Chondrocyte (in vitro differentiated cells): ENCODE data around the gene PSD4. TPM values are rescaled to one million over a fixed set of nuclear protein-coding genes. Genes with fewer than 3 reads are reported as not detected.

ENCODE experiments used
- DNase-seq: peaks from one replicate; pipeline ENCODE4 v3.0.0; 2021; ENCODE audit warnings: mixed read lengths, low spot score
- H3K27ac Mint-ChIP-seq: one replicate; pipeline ENCODE4 v1.8.0; 2021; ENCODE audit warnings: mild to moderate bottlenecking, moderate library complexity, mixed read lengths; ENCODE audit not compliant: unreplicated experiment
- H3K27me3 Mint-ChIP-seq: 2 replicates; pipeline ENCODE4 v1.8.0; 2021; ENCODE audit warnings: low read depth, mixed read lengths
- H3K36me3 Mint-ChIP-seq: 2 replicates; pipeline ENCODE4 v1.8.0; 2021; ENCODE audit warnings: low read depth, mixed read lengths
- H3K4me1 Mint-ChIP-seq: 2 replicates; pipeline ENCODE4 v1.8.0; 2021; ENCODE audit warnings: low read depth, mild to moderate bottlenecking, mixed read lengths
- H3K4me3 Mint-ChIP-seq: one replicate; pipeline ENCODE4 v1.8.0; 2021; ENCODE audit warnings: mild to moderate bottlenecking, moderate library complexity, mixed read lengths; ENCODE audit not compliant: unreplicated experiment
- H3K9me3 Mint-ChIP-seq: 2 replicates; pipeline ENCODE4 v1.8.0; 2021; ENCODE audit warnings: low read depth, mixed read lengths
- total RNA-seq: library from RNA; stranded (reverse); gene quantifications from 3 replicates; pipeline ENCODE4 v1.2.1, GENCODE V29; 2021
- TF ChIP-seq, protein P1 (sequence below): fragments of 200-600 bp; sonication (generic); IDR thresholded peaks from 2 replicates; pipeline ENCODE4 v1.5.0; 2021; ENCODE audit warnings: antibody characterized with exemption, mild to moderate bottlenecking, moderate library complexity

Gene PSD4
- total RNA-seq, 1 donor from 2014 or later = 5.5 TPM

- H3K4me1 Mint-ChIP-seq = peaks cover 42% of the 10 kb centered on the region
- no peak for DNase-seq
- H3K36me3 Mint-ChIP-seq = no peaks in the 10 kb centered on the region
- H3K9me3 Mint-ChIP-seq = no peaks in the 10 kb centered on the region
- TF ChIP-seq, protein P1, sequence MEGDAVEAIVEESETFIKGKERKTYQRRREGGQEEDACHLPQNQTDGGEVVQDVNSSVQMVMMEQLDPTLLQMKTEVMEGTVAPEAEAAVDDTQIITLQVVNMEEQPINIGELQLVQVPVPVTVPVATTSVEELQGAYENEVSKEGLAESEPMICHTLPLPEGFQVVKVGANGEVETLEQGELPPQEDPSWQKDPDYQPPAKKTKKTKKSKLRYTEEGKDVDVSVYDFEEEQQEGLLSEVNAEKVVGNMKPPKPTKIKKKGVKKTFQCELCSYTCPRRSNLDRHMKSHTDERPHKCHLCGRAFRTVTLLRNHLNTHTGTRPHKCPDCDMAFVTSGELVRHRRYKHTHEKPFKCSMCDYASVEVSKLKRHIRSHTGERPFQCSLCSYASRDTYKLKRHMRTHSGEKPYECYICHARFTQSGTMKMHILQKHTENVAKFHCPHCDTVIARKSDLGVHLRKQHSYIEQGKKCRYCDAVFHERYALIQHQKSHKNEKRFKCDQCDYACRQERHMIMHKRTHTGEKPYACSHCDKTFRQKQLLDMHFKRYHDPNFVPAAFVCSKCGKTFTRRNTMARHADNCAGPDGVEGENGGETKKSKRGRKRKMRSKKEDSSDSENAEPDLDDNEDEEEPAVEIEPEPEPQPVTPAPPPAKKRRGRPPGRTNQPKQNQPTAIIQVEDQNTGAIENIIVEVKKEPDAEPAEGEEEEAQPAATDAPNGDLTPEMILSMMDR = no peak
- peak overlapping the region; percentile 19 for H3K27ac Mint-ChIP-seq
- no peak overlapping the region for H3K4me3 Mint-ChIP-seq
- H3K27me3 Mint-ChIP-seq = no peaks in the 10 kb centered on the region
These were observed 35.9 kb downstream of the PSD4 start for GRCh38 chr2:113209646-113210171.

DNA sequence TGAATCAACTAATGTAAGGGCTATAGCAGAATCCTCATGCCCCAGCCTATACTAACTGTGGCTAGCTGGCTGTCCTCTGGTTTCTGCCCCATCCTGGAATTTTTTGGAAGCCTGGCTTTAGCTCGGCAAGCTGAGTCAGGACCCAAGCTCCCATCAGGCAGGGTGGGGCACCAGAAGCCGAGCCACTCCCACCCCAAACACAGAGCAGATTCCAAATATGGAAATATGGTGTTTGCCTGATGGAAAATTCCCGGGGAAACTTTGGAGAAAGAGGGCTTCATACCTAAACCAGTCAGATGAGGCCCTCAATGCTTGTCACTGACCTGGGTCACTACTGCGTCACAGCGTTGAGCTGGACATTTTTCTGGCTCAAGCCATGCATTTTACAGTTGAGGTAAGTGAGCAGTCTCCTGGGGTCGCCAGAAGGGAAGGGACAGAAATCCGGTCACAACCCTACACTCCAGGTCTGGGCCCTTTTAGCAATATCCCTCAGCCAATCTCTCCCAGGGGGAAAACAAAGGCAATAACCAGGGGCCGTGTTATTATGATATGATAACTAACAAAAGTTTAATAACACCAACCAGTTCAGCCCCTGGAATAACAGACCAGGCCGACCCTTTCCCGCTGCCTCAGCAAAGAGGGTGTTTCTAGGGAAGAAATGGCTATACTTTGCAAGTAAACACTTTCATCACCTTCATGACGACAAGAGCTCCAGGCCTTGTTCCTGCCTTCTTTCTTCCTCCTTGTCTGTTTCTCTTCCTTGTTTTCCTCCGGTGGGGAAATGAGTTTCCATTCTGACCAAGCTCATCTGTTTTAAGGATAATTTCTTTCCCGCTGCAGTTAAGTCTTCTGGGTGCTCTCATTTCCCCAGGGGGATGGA lies 37.7 kb downstream of the PSD4 start:
- H3K4me3 Mint-ChIP-seq = no peak overlapping the region
- H3K4me1 Mint-ChIP-seq = peaks cover 44% of the 10 kb centered on the region
- TF ChIP-seq, protein P1 = no peak
- H3K9me3 Mint-ChIP-seq = no peaks in the 10 kb centered on the region
- peak overlapping the region; percentile 73 for H3K27ac Mint-ChIP-seq
- DNase-seq = no peak
- H3K27me3 Mint-ChIP-seq = no peaks in the 10 kb centered on the region
- no peaks in the 10 kb centered on the region for H3K36me3 Mint-ChIP-seq

DNA sequence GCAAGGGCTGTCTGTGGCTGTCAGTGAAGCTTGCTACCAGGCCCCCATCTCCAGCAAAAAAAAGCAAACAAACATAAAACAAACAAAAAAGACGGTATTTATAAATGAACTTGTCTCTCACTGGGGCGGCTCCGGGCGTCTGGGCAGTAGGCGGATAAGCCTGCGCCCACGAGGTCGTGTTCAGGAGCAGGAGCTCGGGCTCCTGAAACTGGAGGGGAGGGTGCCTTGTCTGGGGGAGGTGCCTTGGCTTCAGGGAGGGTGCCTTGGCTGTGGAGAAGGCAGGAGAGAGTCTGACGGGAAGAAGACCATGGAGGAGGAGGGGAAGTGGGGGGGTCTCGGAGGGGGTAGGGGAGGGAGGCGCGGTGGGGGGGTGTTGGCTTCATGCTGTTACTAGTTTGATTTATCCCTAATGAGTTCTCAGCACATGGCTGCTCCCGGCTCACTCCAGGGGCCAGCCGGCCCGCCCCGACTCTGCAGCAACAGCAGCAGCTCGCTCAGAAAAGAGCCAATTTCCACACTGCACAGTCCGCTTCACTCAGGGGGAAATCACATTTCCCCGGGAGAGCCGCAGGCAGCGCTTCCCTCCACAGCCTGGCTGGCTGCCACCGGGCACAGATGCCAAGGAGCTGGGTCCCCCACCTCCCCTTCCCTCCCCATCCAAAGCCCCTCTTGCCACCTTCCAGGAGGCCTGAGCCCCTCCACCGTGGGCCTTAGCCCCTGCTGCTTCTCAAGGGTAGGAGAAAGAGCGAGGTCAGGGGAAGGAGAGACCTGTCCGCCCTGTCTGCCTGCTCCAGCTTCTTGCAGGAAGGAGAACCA lies 38.7 kb downstream of the PSD4 start:
- H3K9me3 Mint-ChIP-seq = no peaks in the 10 kb centered on the region
- no peaks in the 10 kb centered on the region for H3K36me3 Mint-ChIP-seq
- DNase-seq = no peak
- peak overlapping the region; percentile 73 for H3K27ac Mint-ChIP-seq
- H3K27me3 Mint-ChIP-seq = no peaks in the 10 kb centered on the region
- no peak overlapping the region for H3K4me3 Mint-ChIP-seq
- TF ChIP-seq, protein P1 = no peak
- H3K4me1 Mint-ChIP-seq = peaks cover 54% of the 10 kb centered on the region

DNA sequence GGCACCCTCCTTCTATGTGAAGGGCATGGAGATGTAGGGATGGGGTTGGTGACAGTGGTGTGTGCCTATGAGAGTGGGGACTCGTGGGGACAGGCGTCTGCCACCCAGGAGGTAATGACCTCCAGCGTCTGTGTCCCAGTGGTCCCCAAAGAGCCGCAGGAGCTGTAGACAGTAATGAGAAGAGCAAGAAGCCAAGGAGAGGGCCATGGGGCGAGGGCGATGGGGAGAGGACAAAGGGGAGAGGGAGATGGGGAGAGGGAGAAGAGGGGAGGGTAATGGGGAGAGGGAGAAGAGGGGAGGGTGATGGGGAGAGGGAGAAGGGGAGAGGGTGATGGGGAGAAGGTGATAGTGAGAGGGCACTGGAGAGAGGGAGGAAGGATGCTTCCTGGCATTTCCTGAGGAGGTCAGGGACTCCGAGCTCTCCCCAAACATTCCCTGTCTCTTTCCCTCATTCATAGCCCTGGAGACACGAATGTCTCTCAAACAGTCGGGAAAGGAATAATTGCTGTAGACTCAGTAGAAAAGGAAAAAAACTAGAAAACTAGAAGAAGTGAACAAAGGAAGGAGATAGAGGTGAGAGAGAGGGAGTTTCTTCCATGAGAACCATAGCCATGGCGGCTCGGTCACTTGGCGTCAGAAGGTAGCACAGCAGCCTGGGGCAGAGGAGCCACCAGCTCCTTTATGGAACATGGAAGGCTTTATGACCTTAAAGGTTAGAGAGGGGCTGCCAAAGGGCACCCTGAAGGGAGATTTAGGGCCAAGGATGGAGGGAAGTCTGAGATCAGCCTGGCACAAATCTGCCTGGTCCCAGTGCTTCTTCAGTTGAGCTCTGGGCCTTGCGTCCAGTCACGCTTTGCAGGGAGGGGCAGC lies 39.5 kb downstream of the PSD4 start:
- no peaks in the 10 kb centered on the region for H3K9me3 Mint-ChIP-seq
- no peaks in the 10 kb centered on the region for H3K27me3 Mint-ChIP-seq
- no peak overlapping the region for H3K4me3 Mint-ChIP-seq
- TF ChIP-seq, protein P1 = no peak
- DNase-seq = peak; percentile 81
- H3K4me1 Mint-ChIP-seq = peaks cover 62% of the 10 kb centered on the region
- no peaks in the 10 kb centered on the region for H3K36me3 Mint-ChIP-seq
- no peak overlapping the region for H3K27ac Mint-ChIP-seq
